Testis (tissue), 2 donors: Measurements from ENCODE around the gene MAP1LC3B.

Source experiments
- POLR2A ChIP-seq: fragments of 450-650 bp; IDR thresholded peaks from one replicate; pipeline ENCODE4 v1.6.1; 2017; ENCODE audit warnings: antibody characterized with exemption, mild to moderate bottlenecking, moderate library complexity
- TF ChIP-seq, protein P1 (sequence below), 3 experiments: fragments of 450-650 bp in 2 of 3; fragments of 200-600 bp in 1 of 3; sonication (generic) in 1 of 3; IDR thresholded peaks; one replicate each; pipeline ENCODE4 v1.5.1; 2016 to 2019; ENCODE audit warnings: antibody characterized with exemption in 3 of 3, mild to moderate bottlenecking in 2 of 3, moderate library complexity in 1 of 3

DNA sequence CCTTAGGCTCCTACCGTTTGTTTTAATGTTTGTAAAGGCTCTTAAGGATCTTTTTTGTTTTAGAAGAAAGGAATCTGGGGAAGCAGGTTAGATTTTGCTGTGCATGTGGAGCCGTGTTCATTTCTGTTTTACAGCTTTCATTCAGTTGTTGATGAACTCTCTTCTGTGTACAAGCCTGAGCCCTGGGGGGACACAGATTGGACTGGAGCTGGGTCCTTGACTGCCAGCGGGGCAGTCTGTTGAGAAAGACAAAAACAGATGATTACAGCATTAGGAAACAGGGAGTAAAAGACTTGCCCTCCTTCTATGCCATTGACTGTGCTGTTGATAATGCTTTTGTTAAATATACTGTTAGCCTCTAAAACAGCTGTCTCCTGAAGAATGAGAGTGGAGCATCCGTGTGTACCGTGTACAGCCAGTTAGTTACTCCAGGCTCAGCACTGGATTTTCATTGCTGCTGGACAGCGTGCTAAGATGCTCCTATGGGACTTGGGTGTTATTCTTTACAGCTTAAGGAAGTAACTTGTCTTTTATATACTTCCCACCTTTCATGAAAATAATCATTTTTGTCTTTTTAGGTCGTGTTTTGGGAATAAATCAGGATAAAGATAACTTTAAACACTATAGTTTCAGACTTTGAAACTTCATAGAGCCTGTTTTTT is 3.2 kb downstream of the MAP1LC3B start:
- TF ChIP-seq, protein P1, sequence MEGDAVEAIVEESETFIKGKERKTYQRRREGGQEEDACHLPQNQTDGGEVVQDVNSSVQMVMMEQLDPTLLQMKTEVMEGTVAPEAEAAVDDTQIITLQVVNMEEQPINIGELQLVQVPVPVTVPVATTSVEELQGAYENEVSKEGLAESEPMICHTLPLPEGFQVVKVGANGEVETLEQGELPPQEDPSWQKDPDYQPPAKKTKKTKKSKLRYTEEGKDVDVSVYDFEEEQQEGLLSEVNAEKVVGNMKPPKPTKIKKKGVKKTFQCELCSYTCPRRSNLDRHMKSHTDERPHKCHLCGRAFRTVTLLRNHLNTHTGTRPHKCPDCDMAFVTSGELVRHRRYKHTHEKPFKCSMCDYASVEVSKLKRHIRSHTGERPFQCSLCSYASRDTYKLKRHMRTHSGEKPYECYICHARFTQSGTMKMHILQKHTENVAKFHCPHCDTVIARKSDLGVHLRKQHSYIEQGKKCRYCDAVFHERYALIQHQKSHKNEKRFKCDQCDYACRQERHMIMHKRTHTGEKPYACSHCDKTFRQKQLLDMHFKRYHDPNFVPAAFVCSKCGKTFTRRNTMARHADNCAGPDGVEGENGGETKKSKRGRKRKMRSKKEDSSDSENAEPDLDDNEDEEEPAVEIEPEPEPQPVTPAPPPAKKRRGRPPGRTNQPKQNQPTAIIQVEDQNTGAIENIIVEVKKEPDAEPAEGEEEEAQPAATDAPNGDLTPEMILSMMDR (IDR thresholded peaks at IDR 0.05), result no peak
- no peak for TF ChIP-seq POLR2A
